Superior temporal gyrus (tissue), 1 donor: ENCODE data around the gene GRM3.
A peak's percentile ranks its signal among the peaks of the same experiment; 100 is the strongest.

Experiments used
- DNase-seq: peaks from one replicate; pipeline ENCODE4 v3.0.0-alpha.2; 2016; ENCODE audit errors: extremely low spot score

The GRM3 gene

DNA sequence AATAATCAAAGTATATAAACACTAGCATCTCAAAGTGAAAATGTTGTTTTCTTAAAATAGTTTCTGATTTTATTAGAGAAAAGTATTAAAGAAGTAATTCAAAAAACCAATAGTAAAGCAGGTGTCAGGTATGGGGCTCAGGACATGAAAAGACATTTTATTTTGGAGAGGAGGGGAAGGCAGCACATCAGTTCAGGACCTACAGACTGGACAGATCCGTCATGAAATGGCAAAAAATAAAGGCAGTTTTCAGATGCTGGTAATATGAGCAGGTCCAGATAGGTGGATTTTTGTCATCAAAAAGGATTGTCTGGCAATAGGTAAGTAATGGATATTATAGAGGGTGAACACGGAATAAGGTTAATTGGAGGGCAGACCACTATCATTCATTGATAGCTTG, 49.0 kb downstream of the GRM3 start:
- no peak for DNase-seq

DNA sequence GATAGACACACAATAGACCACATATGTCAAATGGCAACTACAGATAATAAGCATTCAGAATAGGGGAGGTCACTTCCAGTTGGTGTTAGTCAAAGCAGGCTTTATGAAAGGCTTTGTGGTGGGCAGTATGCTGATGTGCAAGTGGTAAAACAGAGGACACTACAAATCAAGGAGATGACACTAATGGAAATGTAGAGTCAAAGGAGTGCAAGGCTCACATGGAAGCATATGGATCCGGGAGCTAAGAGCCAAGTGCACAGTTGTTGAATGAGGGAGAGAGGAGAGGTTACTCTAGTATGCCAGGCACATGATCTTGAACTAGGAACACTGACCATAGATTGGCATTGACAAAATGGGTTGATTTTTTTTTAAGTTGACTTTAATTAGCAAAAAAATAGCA, 62.7 kb downstream of the GRM3 start:
- DNase-seq, result peak; percentile 62

DNA sequence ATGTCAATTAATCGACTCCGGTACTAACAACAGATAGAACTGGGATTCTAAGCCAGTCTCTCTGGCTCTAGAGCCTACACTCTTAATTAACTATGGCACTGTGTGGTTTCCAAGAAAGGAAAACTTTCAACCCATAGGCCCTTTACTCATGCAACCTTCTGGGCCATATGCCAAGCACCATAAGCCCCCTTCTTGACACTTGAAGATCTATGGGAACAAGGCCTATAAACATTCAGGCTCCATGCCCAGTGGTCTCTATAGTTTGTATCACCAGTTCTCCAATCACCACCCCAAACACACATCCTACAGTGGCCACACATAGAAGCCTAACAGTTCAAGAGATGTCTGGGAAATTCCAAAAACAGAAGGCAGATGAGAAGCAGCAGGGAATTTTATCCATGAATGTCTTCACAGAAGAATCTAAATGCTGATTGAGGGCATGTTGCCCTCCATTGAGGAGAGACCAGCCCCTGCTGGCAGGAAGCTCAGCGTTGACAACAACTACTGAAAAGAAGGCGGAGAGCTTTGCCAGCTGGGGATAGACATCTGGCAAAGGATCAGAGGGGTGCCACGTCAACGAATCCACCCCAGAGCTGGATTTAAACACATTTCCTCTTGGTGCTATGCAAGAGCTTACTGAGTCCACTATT, 64.4 kb downstream of the GRM3 start:
- peak; percentile 85 for DNase-seq

DNA sequence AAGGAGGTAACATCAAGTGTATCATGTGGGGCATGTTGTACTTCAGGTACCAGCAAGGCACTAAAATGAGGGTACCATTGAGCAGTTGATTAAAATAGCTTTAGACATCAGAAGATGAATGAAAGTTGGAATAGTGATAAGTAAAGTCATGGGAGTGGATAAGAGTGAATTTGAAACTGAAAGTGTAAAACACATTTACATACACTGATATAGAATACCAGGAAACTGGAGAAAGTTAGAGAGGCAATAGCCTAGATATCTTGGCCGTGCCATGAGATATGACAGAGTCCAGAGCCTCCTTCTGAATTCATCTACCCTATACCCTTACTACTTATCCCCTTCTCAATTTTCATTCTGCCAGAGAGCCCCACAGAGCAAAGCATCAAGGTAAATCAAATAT, 76.6 kb downstream of the GRM3 start:
- no peak for DNase-seq

DNA sequence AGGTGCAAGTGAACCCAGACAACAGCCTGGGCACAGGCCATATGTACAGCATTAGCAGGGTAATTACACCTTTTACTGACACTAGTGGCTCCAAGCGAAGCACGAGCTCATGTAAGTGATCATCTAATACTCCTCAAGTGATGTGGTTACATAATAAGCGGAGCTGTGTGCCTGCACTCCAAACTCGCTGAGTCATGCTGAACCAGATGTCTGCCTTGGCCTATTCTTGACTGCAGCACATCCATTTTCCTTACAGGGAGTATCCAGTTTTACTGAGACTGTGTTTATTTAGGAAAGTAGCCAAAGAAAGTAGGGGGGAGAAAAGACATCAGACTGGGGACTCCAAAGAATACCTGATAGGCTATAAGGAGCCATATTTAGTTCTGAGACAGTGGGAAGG, 90.1 kb downstream of the GRM3 start:
- DNase-seq, result no peak

DNA sequence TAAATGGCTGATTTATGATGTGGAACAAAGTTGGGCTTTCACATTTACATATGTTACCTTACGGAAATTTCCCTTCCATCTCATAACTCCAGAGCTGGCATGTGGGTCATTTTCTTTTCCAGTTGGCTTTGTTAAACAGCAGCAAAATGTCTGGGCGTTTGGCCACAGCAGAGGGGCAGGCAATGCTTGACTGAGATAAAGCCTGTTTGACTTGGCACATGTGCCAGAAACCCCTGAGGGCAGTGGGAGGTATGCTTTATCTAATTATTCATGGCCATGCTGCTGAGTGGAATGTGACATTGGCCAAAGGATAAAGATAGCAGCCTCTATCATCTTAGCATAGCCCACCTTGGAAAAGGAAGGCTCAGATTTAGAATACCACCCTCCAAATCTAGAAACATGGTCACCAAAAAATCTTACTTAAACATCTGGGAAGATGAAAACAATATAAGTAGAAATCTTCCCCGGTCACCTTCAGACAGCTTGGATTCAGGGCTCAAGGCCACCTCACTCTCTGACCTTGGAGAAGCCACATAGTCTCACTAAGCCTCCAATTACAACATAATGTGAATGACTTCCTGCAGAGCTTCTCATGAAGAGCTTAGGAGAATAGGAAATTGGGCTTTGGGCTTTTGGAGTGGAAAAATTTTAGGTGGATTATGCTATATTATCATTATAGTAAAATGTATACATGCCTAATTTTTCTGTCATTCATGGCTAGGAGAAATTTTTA, 101.5 kb downstream of the GRM3 start:
- no peak for DNase-seq

DNA sequence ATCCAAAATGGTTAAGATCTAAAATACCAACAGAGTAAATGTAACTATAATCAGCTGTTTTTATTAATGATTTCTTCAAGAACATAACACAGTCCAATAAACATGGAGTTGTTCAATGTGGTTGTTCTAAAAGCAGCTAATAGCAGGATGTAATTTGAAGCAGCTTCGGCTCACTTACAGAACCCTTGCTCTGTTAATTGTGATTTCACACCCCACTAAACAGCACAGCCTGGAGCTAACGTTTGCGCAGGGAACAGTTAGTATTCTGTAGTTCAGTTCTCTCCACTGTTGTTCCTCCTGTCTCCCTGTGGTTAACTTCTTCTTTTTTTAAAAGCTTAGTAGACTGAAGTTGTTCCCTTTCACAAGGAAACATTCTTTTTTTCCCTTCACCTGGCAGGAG, 104.0 kb downstream of the GRM3 start:
- DNase-seq, result peak; percentile 66

DNA sequence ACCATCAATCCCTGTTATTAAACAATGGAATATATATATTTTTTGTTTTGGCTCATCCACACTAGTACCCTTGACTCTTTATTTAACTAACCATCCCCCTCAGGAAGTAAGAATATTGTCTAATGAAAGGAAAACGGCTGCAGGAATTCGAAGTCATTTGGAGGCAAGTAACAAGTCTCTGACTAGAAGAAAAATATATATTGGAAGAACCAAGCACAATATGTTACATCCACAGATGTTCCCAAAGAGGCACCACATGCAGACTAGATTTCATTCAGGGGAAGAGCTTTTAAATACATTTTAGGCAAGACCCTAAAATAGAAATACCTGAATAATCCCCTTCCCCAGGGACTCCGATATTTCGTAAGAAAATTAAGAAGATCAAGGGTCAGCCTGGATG, 104.5 kb downstream of the GRM3 start:
- DNase-seq, result no peak

DNA sequence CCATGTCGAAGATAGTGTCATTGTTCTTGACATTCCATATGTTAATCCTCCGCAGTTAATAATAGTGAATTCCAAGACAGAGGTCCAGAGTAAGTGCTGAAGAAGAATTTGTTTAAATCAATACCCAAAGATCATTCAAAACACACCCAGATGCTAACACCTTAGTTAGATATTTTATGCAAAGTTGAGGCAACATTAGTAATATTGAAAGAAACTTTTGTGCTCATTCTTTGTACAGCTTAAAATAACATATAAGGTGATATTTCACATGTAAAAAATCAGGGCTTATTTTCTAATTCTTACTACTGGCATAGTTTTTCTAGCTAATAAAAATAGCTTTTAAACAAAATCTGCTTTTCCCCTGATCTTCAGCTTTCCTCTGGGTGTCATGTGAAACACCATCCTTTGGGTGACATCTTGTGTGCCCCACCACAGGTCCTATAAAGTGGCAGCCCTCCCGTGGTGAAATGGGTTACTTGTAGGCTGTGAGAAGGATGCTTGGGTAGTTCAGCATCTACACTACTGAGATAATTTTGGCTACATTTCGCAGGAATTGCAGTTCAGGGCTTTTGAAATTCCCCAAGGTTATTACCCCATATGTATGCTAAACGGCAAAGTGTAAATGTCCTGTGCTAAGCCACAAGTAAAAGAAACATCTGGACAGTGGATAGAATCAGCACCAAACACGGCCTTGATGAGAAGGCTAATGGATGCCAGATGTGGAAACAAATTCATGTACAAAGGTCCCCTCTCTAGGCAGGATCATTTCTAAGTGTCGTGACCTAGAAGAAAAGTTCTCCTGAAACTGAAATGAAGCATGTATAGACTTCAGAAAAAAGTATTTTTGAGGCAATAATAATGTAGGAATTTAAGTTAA, 105.4 kb downstream of the GRM3 start:
- DNase-seq, result no peak

DNA sequence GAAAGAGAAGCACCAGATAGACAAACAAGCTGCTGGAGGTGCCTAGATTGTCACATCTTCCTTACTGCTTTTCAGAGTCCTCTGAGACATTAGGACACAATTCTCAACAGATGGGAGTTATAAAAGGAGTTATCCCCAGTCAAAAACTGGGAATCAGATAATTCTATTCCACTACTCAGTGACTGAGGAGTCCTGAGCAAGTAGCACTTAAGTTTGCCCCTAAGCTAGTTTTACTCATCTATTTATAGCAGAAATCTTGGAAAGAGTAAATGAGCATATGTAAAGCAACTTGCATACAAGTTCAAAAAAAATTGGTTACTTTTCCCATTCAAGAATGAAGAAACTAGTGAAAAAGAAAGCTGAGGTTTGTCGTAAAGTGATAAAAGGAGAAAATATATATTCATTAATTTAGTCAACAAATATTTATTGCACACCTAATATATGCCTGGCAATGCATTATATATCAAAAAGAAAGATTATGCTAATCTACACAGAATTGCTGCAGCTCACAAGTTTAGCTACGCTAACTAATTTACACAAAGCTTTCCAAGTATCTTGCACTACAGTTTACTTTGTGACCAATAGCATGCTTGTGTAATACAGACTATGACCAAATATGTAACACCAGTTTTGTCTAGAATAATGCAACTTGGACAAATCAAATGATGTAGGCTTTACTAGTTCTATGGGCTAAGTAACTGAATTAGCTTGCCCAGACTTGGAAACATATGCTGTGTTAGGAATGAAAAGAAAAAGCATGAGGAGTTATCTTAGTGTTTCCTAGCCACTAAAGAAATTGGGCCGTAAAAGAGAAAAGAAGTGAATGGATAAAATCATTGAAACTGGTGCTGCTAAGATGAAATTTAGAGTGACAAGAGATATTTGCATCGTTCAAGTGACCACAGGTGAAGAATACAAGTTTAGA, 106.3 kb downstream of the GRM3 start:
- no peak for DNase-seq

DNA sequence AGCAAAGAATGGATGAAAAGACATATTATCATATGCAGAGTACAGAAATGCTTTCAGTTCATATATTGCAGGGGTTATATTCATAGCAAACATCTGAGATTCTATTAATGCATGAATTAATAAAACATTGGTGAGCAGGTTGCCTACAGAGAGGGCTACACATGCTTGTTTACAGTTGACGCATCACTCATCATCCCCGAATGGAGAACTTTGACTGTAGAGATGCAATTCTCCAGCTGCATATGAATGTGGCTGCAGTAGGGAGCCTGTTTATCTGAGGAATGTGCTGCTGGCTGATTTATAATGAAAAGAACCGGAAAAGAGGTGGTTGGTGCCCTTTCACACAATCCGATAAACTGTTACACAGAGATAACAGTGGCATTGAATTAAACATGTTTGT, 116.5 kb downstream of the GRM3 start:
- DNase-seq, result peak; percentile 72

DNA sequence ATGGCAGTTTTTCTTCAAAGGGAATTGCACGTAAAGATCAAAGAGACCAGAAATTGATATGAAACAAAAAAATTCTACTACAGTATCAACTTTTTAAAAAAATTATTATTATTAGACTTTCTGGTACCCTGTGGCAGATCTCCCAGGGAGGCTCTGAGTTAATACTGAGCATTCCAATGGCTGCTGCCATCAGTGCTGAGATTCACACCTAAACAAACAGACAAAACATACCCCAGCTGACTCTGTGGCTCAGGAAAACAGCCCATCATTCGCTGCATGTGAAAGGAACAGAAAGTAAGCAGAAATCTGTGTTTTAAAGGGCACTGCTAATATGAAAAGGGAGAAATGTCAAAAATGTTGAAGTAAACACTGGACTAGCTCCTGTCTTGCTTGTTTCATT, 118.4 kb downstream of the GRM3 start:
- no peak for DNase-seq

DNA sequence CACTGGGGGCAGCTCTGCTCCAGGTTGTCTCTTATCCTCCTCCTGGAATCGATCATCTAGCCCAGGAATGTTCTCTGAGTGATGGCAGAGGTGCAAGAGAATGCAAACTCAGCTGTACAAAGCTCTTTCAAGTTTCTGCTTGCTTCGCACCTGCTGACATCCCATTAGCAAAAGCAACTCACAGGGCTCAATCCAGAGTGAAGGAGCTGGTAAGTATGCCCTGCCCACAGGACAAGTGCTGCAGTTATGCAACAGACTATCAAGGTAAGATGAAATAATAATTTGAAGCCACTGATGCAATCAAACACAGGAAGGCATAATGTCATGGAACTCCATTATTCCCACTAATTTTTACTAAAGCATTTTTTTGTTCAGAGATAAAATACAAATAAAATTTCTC, 122.2 kb downstream of the GRM3 start:
- DNase-seq, result no peak

DNA sequence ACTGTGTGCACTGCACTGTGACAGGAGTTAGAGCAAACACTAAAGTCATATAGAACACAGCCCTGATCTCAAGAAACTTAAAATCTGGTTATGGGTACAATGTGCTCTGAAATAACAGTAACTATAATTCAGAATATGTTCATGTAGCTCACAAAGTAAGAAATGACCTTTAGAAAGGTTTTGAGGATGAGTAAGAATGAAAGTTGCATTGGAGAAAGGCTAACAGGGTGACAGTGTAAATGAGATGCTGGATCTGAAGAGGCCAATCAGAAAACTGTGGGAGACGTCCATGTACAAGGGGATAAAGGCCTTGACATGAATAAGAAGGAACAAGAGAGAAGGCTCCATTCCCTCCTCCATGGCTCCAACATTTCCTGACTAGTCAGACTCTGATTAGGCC, 124.7 kb downstream of the GRM3 start:
- no peak for DNase-seq

DNA sequence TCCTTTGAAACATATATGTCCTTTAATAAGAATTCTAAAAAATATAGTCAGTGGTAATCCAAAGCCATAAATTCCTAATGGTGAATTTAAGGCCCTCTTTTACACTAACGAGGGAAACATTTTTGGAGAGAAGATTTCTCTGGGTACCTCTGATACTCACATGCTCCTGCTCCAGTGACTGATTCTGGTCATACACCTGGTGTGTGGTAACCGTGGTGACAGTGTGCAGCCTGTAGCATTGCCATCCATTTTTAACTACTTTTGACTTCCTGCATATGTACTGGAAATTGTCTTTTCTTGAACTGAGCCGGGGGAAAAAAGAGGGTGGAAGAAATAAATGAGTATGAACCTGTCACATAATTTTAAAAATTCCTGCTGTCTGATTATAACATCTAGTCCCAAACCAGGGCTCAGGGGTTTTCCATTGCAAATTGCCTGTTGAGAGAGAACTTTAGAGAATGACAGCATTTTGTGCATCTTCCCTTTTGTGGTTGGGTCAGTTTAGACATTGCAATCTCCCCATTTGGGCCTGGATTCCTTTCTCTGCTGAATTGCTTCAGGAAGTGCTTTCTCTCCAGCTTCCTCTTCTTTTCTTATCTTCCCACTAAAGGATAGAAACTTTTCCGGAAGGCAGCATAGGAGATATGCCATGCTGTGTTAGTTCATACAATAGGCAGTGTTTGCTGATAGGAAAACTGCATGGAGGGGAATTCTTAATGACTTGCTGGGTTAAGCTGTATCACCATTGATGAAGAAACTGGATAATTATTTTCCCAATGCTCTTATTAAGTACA, 125.5 kb downstream of the GRM3 start:
- no peak for DNase-seq

DNA sequence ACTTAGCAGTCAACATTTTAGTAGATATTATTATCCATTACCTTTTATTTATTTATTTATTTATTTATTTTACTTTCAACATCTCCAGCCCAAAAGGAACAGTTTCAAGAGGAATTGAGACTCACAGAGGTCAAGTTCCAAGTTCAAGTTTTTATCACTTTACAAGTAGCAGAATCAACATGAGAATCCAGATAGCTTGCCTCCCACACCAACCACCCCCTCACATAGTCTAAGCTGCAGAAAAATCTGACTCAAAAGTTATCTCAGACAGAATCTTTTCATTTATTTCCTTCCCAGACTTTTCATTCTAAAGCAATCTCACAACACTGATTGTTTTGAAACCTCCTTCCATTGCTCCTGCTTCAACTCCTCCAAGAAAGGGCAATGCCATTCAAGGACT, 129.6 kb downstream of the GRM3 start:
- no peak for DNase-seq

DNA sequence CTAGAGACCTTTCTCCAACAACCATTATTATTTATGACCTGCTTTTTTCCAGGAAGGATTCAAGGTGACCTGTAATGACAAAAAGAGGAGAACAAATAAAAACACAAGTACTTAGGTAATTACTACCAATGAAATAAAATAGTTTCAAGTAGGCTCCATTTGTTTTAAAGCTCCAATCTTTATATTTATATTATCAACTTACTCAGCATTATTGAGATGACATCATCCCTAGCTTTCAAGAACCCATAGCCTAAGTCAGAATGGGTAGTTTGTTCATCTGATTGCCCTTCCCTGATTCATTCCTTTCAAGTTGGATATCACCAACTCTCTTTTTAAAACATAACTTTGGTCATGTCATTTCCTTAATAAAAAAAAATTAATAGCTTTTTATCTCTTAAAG, 131.5 kb downstream of the GRM3 start:
- DNase-seq, result no peak

DNA sequence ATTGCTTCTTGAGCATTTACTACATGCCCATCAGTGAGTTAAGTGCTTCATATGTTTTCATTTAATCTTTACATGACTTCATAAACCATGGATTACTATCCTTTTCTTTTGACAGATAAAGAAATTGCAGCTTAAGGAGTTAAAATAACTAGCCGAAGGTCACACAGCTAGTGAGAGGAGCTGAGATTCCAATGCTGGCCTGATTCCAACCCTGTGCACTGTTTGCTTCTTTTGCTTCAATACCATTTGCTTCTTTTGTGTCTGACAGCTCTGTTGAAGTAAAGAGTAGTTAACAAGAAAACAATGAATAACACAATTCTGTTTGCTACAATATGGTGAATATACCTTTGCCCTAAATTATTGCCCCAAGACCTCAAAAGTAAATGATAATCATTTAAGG, 132.4 kb downstream of the GRM3 start:
- DNase-seq, result no peak

DNA sequence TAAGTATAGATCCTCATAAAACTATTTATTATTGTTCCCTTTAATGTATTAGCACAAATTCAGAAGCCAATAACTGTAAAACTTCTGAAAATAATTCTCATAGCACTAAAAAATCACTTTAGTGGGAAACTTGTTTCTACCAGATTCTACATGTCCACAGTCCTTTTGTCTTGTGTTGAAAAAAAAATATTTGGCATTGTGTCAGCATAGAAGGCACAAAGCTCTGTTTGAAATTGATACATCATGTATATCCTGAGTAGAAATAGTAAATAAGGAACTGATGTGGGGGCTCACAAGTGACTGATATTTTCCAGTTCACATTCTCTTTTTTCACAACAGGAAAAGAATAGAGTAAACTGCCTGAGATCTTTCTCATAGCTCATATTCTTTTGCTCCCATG, 134.6 kb downstream of the GRM3 start:
- no peak for DNase-seq

DNA sequence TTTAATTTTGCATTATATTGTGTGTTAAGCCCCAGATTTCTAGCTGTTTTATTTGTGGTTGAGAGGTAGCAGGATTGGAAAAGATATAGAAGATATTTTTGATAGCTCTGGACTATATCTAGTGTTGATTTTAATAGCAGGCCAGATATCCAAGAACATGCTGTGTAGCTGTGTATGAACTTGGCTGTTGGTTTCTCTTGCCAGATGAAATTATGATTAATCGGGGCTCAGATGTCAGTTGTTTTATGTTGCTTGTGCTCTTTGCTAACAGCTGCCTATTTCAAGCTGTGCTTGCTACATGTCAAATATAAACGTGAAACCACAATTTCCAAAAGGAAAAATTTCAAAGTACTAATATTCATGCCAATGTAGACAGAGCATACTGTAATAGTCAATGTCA, 141.1 kb downstream of the GRM3 start:
- peak; percentile 30 for DNase-seq

DNA sequence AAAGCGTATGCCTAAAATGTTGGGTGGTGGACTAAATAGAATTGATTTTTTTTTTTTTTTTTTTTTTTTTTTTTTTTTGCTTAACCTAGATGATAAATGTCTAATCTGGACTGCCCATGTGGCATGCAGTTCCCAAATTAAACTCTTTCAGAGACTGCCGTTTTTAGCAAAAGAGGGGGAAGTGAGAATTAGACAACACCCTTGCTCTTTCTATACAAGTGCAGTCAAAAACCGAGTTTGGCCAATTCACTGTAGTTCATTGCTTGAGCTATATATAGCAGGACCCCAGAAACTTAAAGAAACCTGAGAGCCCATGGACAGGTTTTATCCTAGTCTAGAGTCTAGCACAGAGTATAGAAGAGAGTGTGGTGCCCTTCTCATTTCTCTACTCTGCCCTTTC, 141.9 kb downstream of the GRM3 start:
- peak; percentile 52 for DNase-seq
